Cardiac muscle cell (in vitro differentiated cells and primary cell): ENCODE data around the gene SHC4. TPM values are rescaled to one million over a fixed set of nuclear protein-coding genes. Genes with fewer than 3 reads are reported as not detected.
"Not testable (repeated sequence)": the region's sequence is repeated elsewhere in the genome, so short reads cannot be mapped to it uniquely, and the experiment has no call there.

Experiments used
- DNase-seq, 2 donors: peaks; one replicate each; pipeline versions ENCODE4 v3.0.0 to v3.0.0-alpha.2; 2010 to 2017; ENCODE audit warnings: low read depth in 1 of 2, low spot score in 1 of 2
- H3K27ac ChIP-seq: fragments of 200-600 bp; sonication (generic); 2 replicates; pipeline ENCODE4 v1.5.1; 2016
- H3K27me3 ChIP-seq: fragments of 200-600 bp; sonication (generic); 2 replicates; pipeline ENCODE4 v1.6.0; 2016; ENCODE audit warnings: control low read depth
- H3K36me3 ChIP-seq: fragments of 200-600 bp; sonication (generic); 2 replicates; pipeline ENCODE4 v1.5.1; 2016; ENCODE audit warnings: control low read depth
- H3K4me1 ChIP-seq: fragments of 200-600 bp; sonication (generic); 2 replicates; pipeline ENCODE4 v1.8.1; 2017; ENCODE audit warnings: low read depth, mild to moderate bottlenecking, mixed run types
- H3K4me3 ChIP-seq: fragments of 200-600 bp; sonication (generic); 2 replicates; pipeline ENCODE4 v1.5.1; 2016; ENCODE audit warnings: mild to moderate bottlenecking
- H3K9me3 ChIP-seq: fragments of 200-600 bp; sonication (generic); 2 replicates; pipeline ENCODE4 v1.5.1; 2017; ENCODE audit warnings: low read depth, mild to moderate bottlenecking, control low read depth
- CTCF ChIP-seq: IDR thresholded peaks from 2 replicates; pipeline ENCODE4 v1.5.1; 2012; ENCODE audit warnings: low read depth, mild to moderate bottlenecking, low read length
- polyA plus RNA-seq: library from polyadenylated mRNA; unstranded; fragments of >200 nt; fragmentation: Nextera tagmentation; extraction: Ambion mirVana; gene quantifications from 2 replicates; pipeline ENCODE4 v1.2.1, GENCODE V29; 2016
- total RNA-seq: library from RNA; depleted of rRNA; stranded (reverse); fragments of >200 nt; gene quantifications from 2 replicates; pipeline ENCODE4 v1.2.3, GENCODE V29; 2016

The SHC4 gene
- total and polyA plus RNA-seq, 2 experiments from 2014 or later = 1.3 to 1.5 TPM

GRCh38 chr15:48798319-48798718, 165.4 kb downstream of the SHC4 start:
- TF ChIP-seq CTCF = no peak
- Histone ChIP-seq H3K27ac (no peak overlapping the region), H3K27me3 (no peaks in the 10 kb centered on the region), H3K4me3 (no peak overlapping the region), H3K36me3 (no peaks in the 10 kb centered on the region), H3K4me1 (no peaks in the 10 kb centered on the region), H3K9me3 (no peaks in the 10 kb centered on the region)
- DNase-seq = no peak

- Histone ChIP-seq H3K36me3 (no peaks in the 10 kb centered on the region), H3K27ac (no peak overlapping the region), H3K4me3 (no peak overlapping the region), H3K27me3 (no peaks in the 10 kb centered on the region), H3K9me3 (no peaks in the 10 kb centered on the region), H3K4me1 (no peaks in the 10 kb centered on the region)
- no peak for TF ChIP-seq CTCF
- no peak for DNase-seq
These were observed 166.8 kb downstream of the SHC4 start for GRCh38 chr15:48796930-48797329.

GRCh38 chr15:48796521-48796920, 167.2 kb downstream of the SHC4 start:
- no peaks in the 10 kb centered on the region for H3K27me3 ChIP-seq
- H3K27ac ChIP-seq = no peak overlapping the region
- no peaks in the 10 kb centered on the region for H3K4me1 ChIP-seq
- DNase-seq = no peak
- no peaks in the 10 kb centered on the region for H3K9me3 ChIP-seq
- no peak for TF ChIP-seq CTCF
- no peaks in the 10 kb centered on the region for H3K36me3 ChIP-seq
- no peak overlapping the region for H3K4me3 ChIP-seq

- no peak for DNase-seq
- no peak for TF ChIP-seq CTCF
- Histone ChIP-seq H3K4me1 (no peaks in the 10 kb centered on the region), H3K9me3 (no peaks in the 10 kb centered on the region), H3K4me3 (no peak overlapping the region), H3K36me3 (no peaks in the 10 kb centered on the region), H3K27ac (no peak overlapping the region), H3K27me3 (no peaks in the 10 kb centered on the region)
These were observed 167.8 kb downstream of the SHC4 start for GRCh38 chr15:48795901-48796300.

- Histone ChIP-seq H3K27me3 (no peaks in the 10 kb centered on the region), H3K36me3 (no peaks in the 10 kb centered on the region), H3K4me3 (no peak overlapping the region), H3K9me3 (no peaks in the 10 kb centered on the region), H3K27ac (no peak overlapping the region), H3K4me1 (no peaks in the 10 kb centered on the region)
- DNase-seq = peak in 1 of 2 donors; percentile 47
- TF ChIP-seq CTCF = no peak
These were observed 169.0 kb downstream of the SHC4 start for GRCh38 chr15:48794697-48795134.

DNA sequence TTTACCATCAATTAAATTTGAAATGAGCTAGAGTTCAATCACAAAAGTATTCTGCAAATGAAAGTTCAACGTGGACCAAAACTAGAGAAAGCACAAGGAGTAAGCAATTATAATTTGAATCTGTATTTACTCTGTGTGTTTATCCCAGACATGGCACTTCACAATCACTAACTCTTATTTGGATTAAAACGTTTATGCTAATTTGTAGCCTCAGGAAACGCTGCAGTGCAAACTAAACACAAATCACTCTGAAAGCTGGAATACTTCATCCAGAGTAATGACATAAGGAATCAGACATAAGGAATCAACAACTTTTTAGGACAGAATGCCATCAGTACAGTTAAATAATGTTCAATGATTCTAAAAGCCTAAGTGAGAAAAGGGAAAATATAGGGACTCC, 171.3 kb downstream of the SHC4 start:
- DNase-seq = no peak
- H3K36me3 ChIP-seq = no peaks in the 10 kb centered on the region
- no peak for TF ChIP-seq CTCF

DNA sequence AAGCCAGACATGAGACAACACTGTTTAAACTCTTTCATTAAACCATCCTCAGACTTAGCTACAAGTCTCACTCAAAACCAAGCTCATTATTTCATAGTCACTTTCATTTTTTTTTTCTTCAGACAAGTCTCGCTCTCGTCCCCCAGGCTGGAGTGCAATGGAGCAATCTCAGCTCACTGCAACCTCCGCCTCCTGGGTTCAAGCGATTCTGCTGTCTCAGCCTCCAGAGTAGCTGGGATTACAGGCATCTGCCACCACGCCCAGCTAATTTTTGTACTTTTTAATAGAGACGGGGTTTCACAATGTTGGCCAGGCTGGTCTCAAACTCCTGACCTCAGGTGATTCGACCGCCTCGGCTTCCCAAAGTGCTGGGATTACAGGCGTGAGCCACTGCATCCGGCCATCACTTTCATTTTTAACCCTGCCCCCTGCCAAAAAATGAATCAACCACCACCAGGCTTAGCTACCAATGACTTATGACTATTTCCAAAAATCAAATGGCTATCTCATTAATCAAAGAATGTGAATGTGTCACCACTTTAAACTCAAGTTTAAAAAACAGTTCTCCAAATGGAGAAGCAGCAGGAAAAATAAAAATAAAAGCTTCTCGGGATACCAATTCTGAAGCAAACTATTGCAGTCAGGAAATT, 173.1 kb downstream of the SHC4 start:
- not testable (repeated sequence) for H3K27me3 ChIP-seq, H3K9me3 ChIP-seq, H3K4me3 ChIP-seq, H3K27ac ChIP-seq, H3K36me3 ChIP-seq, DNase-seq, H3K4me1 ChIP-seq

More for the DNA sequence above, 171.3 kb downstream of the SHC4 start:
- H3K27me3 ChIP-seq = no peaks in the 10 kb centered on the region
- H3K4me3 ChIP-seq = no peak overlapping the region
- H3K27ac ChIP-seq = no peak overlapping the region
- H3K4me1 ChIP-seq = no peaks in the 10 kb centered on the region
- no peaks in the 10 kb centered on the region for H3K9me3 ChIP-seq
